GM19238 (cell line): ENCODE results near the gene ZMYND8.
A peak's percentile ranks its signal among the peaks of the same experiment; 100 is the strongest.
"Not testable (repeated sequence)": the region's sequence is repeated elsewhere in the genome, so short reads cannot be mapped to it uniquely, and the experiment has no call there.

Experiments used
- DNase-seq: peaks from one replicate; pipeline ENCODE4 v3.0.0; 2011; ENCODE audit warnings: low spot score; ENCODE audit not compliant: insufficient read length

Gene ZMYND8

DNA sequence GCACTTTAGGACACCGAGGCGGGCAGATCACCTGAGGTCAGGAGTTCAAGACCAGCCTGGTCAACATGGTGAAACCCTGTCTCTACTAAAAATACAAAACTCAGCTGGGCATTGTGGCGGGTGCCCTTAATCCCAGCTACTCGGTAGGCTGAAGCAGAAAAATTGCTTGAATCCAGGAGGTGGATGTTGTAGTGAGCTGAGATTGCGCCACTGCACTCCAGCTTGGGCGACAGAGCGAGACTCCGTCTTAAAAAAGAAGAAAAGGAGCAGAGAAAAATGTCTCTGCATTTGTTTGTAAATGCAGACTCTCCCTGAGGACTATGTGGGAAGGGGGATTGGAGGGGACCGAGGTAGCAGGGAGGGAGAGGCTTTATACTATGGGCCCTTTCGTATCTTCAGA is 149.9 kb downstream of the ZMYND8 start:
- DNase-seq, result not testable (repeated sequence)

- peak; percentile 78 for DNase-seq
Observed at GRCh38 chr20:47205577-47206123, 150.8 kb downstream of the ZMYND8 start.

- DNase-seq, result not testable (repeated sequence)
Observed at GRCh38 chr20:47204850-47205122, 151.7 kb downstream of the ZMYND8 start.

- no peak for DNase-seq
Observed at GRCh38 chr20:47204008-47204849, 152.3 kb downstream of the ZMYND8 start.

GRCh38 chr20:47202733-47203667 is 153.5 kb downstream of the ZMYND8 start:
- no peak for DNase-seq

GRCh38 chr20:47201074-47201730 is 155.3 kb downstream of the ZMYND8 start:
- DNase-seq, result no peak

GRCh38 chr20:47198996-47199552 is 157.4 kb downstream of the ZMYND8 start:
- no peak for DNase-seq

DNA sequence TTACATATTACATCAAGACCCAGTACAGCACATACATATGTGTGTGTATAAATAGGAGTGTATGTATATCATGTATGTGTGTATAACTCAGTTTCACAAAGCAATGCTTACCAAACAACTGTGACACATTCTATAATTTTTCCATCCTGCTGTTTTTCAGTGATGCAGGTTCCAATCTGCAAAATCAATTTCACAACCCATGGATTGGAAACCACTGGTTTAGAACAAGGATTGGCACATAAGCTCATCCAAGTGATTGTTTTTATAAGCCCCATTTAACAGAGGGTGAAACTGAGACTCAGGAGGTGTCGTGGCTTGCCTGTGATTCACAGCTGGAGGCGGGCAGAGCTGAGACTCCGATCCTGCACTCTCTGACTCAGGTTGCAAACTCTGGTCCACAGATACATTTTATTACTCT is 158.2 kb downstream of the ZMYND8 start:
- no peak for DNase-seq

DNA sequence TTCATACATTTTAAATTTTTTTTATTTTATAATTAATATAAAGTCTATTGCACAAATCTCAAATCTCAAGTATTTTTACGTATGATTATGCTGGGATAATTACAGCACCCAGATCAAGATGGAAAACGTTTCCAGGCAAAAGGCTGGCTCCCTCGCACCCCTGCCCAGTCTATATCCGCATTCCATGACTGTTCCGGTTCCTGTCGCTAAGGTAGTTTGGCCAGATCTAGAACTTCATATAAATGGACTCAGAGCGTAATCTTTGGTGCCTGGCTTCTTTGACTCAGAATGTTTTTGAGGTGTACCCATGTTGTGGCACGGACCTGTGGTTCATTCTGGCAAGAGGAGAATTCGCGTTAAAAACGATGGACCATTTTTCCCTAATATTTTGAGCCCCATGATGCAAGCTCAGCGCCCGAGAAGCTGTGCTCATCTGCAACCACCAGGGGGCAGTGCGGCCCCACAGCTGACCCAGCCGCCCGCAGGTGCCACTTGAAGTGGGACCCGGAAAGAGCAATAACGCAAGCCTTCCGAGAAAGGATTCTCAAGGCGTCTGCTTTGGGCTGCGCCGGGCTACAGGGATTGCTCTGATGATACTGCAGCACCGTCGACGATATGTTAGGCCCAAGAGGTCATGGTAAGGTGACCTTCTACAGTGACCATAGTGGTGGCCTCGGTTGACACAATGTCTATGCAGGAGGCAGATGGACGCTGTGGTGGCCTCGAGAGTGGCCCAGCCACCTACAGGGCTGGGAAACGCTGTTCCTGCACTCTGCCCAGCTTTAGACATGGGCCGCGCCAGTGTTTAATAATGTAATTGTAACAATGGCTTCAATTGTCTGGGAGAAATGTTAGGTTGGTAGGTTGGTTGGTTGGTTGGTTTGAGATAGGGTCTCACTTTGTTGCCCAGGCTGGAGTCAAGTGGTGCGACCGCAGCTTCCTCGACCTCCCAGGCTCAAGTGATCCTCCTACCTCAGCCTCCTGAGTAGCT is 160.1 kb downstream of the ZMYND8 start:
- peak; percentile 77 for DNase-seq

- DNase-seq, result no peak
Observed at GRCh38 chr20:47195573-47195972, 160.9 kb downstream of the ZMYND8 start.

GRCh38 chr20:47191956-47192355 is 164.5 kb downstream of the ZMYND8 start:
- DNase-seq, result no peak

DNA sequence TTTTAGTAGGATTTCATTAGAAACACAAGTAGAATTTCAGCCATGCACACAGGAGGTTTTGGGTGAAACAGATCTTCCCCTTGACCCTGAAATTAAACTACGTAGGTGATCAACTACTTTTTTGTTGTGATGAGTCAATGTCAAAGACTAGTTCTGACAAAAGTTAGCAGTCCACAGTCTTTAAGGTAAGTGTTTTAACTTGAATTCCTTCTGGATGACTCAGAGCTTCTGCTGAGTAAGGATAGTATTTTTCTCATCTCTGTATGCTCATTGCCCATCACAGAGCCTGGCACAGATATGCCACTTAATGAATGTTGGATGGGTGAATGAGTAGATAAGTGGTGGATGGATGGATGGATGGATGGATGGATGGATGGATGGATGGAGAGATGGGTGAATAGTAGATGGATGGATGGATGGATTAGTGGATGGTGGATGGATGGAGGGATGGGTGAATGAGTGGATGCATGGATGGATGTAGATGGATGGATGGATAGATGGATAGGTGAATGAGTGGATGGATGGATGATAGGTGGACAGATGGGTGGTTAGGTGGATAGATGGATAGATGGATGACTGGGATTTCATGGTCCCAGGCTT is 165.3 kb downstream of the ZMYND8 start:
- no peak for DNase-seq

DNA sequence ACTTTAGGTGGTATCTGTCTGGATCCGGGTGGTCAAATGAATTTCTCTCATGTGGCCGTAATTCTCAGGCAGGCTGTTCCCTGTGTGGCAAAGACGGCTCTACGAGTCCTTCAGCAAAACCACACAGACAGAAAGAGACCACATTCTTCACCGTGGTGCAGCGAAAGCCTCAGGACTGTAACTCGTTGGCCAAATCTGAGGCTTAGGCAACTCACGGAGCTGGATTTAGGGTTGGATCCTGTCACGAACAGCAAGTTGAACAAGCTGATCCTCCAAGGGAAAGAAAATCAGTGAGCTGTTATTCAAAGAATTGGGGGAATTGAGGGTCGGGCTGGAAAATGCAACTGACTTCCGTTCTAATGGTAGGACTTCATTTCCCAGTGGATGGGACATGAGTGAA is 167.4 kb downstream of the ZMYND8 start:
- no peak for DNase-seq

- no peak for DNase-seq
Observed at GRCh38 chr20:47188540-47188939, 168.0 kb downstream of the ZMYND8 start.

DNA sequence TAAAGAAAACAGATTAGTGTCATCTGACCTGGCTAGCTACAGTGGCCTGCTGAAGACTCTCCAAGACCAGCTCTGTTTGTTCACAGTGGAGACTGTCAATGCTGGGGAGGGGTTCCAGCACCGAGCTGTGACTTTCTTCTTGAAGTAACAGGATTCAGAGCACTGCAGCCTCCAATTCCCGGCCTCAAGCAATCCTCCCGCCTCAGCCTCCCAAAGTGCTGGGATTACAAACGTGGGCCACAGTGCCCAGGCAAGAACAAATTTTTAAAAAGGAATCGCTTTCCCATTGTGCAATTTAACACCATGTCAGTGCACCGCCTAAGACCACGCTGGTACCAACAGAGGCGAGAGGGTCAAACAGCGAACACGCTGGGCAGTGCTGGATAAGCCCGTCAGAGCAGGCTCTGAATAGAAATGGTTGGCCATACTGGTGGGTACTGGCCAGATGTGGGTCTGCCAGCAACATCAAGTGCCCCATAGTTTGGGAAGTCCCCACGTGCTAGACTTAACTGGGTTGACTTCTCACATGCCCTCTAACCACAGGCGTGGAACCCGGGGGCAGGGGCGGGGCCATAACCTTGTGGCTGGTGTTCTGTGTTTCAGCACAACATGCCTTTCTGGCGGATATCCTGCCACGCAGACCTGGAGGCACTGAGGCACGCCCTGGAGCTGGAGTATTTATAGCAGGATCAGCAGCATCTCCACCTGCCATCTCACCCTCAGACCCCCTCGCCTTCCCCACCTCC is 168.9 kb downstream of the ZMYND8 start:
- DNase-seq, result no peak

- no peak for DNase-seq
Observed at GRCh38 chr20:47183367-47183766, 173.1 kb downstream of the ZMYND8 start.

DNA sequence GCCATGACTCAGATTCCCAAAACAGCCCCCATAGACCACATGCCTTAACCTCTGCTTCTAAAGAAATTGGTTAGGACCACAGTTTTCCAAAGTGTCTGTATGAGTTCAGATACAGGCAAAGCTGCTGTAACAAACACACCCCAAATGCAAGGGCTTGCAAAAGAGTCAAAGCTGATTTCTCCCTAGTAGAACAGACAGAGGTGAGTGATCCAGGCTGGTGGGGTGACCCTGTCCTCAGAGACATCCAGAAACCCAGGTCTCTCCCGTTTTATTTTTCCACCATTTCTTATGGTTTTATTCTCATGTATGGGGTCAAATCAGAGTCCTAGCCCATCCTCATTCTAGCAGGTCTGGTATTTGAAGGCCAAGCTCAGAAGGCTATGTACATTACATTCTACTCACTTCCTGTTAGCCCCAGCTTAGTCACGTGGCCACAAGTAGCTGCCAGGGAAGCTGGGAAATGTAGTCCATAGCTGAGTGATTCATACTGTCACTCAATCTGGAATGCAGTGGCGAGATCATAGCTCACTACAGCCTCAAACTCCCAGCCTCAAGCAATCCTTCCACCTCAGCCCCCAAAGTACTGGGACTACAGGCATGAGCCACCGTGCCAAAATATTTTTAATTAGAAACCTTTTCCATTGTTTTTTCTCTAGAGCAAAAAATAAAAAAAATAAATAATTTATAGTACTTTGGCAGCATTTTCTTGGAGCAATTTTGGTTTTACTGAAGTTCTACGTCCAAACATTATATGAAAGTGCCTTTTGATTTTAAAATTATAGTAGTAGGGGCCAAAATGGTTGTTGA is 175.2 kb downstream of the ZMYND8 start:
- DNase-seq, result peak; percentile 35

- DNase-seq, result no peak
Observed at GRCh38 chr20:47179267-47179666, 177.2 kb downstream of the ZMYND8 start.
